ENCODE data around the gene CPZ.

GRCh38 chr4:8592366-8593263 lies at the start of gene CPZ:
- TF ChIP-seq EZH2phosphoT487 (IDR thresholded peaks at IDR 0.05; ENCODE audit: insufficient read depth, low read depth): no peak
- no peak for TF ChIP-seq EZH2 (IDR thresholded peaks at IDR 0.05; ENCODE audit: insufficient read depth, poor library complexity, severe bottlenecking)
